GM21447 (cell line): Measurements from ENCODE around the gene SPTBN4.

ENCODE experiments used
- ATAC-seq: cut with Tn5 transposase; IDR thresholded peaks from one replicate; pipeline ENCODE4 v1.9.1; 2021; ENCODE audit not compliant: unreplicated experiment

SPTBN4 gene

GRCh38 chr19:40600570-40601133, 133.9 kb downstream of the SPTBN4 start:
- no peak for ATAC-seq

GRCh38 chr19:40601134-40601974, 134.6 kb downstream of the SPTBN4 start, which contains the start of gene LTBP4:
Gene LTBP4 (plus strand): TSS chr19:40601369. CDS start chr19:40601388, 19 bp downstream.
- no peak for ATAC-seq

GRCh38 chr19:40603071-40603388, 136.2 kb downstream of the SPTBN4 start:
- no peak for ATAC-seq

GRCh38 chr19:40603389-40604170, 136.8 kb downstream of the SPTBN4 start:
- peak; percentile 73 for ATAC-seq

DNA sequence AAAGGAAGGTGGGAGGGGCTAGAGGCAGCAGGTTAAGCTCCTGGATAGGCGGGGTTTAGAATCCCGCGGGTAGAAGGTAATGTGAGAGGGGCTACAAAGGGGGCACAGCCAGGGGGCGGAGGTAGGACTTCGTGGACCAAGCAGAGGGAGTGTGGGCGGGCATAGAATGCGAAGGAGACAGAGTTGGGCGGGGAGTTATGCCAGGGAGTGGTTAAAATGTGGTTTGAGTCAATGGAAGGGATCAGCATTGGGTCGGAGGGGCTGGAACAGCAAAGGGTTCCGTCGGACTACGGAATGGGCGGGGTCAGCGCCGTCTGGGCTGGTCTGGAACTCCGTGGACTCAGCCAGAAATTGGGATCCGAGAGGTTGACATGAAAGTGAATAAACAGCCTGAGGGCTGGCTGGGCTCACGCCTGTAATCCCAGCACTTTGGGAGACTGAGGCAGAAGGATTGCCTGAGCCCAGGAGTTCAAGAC, 137.4 kb downstream of the SPTBN4 start:
- no peak for ATAC-seq

DNA sequence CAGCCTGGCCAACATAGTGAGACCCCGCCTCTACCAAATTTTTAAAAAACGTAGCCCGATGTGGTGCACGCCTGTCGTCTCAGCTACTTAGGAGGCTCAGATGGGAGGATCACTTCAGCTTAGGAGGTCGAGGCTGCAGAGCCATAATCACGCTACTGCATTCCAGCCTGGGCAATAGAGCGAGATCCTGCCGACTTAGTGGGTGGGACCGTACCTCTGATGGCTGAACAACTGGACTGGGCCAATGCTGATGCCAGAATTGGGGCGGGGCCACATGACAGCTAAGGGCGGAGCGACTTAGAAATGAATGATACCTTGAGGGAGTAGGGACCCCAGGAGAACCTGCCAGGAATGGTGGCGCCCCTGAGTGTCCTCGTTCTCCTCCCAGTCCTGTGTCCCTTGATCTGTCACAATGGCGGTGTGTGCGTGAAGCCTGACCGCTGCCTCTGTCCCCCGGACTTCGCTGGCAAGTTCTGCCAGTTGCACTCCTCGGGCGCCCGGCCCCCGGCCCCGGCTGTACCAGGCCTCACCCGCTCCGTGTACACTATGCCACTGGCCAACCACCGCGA, 137.9 kb downstream of the SPTBN4 start:
- ATAC-seq = no peak

DNA sequence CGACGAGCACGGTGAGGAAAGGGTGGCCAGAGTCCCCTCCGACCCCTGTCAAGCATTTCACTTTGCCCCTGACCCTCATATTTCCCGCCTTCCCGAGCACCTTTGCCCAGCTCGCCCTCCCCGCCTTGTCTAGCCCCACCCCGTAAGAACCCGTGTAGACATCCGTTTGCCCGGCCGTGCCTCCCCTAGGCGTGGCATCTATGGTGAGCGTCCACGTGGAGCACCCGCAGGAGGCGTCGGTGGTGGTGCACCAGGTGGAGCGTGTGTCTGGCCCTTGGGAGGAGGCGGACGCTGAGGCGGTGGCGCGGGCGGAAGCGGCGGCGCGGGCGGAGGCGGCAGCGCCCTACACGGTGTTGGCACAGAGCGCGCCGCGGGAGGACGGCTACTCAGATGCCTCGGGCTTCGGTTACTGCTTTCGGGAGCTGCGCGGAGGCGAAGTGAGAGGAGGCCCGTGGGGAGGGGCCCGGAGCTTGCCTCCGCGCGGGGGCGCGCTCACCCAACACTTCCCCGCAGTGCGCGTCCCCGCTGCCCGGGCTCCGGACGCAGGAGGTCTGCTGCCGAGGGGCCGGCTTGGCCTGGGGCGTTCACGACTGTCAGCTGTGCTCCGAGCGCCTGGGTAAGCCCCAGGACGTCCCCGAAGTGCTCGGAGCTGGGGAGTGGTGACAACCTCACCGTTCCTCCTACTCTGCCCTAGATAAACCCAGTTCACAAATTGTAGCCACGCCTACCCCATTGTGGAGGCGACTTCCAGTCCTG, 138.6 kb downstream of the SPTBN4 start:
- ATAC-seq = no peak

DNA sequence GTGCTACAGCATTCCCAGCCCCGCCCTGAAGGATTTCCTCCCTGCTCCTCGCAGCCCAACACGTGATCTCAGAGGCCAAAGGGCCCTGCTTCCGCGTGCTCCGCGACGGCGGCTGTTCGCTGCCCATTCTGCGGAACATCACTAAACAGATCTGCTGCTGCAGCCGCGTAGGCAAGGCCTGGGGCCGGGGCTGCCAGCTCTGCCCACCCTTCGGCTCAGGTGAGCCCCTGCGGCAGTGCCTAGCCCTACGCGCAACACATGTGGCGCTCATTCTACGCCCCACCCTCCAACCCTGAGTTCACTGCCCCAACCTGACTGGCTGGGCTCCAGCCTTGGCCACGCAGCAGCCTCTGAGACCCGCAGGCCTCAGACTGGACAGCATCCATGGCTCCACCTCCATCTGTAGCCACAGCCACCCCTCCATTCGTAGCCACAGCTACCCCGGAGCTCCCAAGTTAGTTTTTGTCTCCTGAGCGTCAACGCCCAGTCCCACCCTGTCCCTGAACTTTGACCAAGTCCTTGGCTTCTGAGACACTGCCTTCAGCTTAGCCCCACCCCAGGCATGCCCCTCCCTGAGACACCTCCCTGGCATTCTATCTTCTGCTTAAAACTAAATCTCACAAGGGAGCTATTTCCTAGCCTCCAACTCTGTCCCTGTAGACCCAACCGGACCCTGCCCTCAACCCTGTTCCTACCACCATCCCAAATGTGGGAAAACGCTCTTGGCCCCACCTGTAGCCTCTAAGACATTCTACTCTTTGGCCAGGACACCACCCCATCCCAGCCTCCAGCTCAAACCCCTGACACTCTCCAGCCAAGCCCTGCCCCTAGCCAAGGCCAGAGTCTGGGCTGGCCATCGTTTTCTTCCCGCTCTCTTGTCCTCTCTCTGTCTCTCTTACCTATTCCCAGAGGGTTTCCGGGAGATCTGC, 140.8 kb downstream of the SPTBN4 start:
- ATAC-seq = no peak

- no peak for ATAC-seq
Observed at GRCh38 chr19:40608240-40608621, 141.4 kb downstream of the SPTBN4 start.

DNA sequence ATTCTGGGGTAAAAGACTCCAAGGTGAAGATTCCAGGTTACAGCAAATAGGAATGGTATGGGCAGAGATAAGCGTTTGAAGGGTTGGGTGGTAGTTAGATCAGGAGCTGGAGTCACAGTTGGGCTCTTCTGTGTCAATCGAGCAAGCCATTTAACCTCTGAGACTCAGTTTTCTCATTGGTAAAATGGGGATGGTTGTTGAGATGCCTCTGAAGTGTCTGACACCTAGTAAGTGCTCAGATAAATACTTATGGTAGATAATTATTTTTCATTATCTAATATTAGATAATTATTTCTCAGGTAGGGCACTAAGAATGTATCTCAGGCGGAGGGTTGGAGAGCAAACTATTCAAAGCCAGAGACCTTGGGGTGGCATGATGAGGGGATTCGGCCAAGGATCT, 142.2 kb downstream of the SPTBN4 start:
- ATAC-seq = no peak

GRCh38 chr19:40609561-40610395, 143.0 kb downstream of the SPTBN4 start:
- ATAC-seq = peak; percentile 51

GRCh38 chr19:40610396-40611064, 143.7 kb downstream of the SPTBN4 start:
- ATAC-seq = no peak

- ATAC-seq = no peak
Observed at GRCh38 chr19:40611096-40611495, 144.3 kb downstream of the SPTBN4 start.

DNA sequence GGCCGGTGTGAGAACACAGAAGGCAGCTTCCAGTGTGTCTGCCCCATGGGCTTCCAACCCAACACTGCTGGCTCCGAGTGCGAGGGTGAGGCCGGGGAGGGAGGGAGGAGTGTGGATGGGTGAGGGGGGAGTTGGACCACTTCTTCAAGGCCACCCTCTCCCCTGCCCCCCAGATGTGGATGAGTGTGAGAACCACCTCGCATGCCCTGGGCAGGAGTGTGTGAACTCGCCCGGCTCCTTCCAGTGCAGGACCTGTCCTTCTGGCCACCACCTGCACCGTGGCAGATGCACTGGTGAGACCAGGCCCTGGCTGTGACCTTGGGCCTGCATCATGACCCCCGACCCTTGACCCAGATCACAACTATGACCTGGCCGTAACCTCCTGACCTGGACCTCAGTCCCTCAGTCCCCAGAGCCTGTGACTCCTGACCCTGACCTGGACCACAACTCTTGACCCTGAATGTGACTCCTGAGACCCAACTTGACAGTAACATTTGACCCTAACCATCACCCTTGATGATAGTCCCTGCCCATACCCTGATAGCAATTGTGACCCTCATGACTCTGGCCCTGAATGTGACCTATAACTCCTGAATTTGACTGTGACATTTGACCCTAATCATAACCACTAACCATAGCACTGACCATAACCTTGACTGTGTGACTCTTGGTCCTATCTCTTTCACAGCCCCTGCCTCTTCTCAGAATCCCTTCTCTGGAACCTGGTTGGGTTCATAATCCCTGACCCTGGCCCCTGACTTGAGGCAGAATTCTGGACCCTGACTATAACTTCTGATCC, 145.3 kb downstream of the SPTBN4 start:
- ATAC-seq = no peak

DNA sequence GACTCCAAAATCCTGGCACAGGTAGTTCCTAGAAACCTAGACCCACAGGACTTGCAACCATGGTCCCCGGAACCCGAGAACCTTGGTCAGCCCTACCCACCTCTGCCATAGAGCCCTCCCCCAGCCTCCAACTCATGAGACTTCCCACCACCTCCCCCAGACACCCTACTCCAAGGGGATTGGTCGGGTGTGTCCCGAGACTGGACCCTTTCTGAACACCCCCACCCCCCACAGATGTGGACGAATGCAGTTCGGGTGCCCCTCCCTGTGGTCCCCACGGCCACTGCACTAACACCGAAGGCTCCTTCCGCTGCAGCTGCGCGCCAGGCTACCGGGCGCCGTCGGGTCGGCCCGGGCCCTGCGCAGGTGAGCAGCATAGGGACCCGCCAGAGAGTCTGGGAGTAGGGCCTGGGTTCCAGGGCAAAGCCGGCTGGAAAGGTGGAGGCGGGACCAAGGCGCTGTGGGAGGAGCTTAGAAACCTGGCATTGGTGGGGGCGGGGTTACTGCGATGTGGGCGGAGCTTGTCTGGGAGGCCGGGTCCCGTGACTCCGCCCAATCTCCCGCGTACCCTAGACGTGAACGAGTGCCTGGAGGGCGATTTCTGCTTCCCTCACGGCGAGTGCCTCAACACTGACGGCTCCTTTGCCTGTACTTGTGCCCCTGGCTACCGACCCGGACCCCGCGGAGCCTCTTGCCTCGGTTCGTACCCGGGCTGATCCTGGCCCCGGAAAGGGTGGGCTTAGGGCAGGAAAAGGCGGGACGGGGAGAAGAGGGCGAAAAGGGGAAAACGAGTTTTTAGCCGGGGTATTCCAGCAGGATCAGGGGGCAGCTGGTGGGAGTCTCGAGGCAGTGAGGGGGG, 146.3 kb downstream of the SPTBN4 start:
- no peak for ATAC-seq
